H1 (cell line): Measurements from ENCODE around the gene BLMH. TPM values are rescaled to one million over a fixed set of nuclear protein-coding genes. Genes with fewer than 3 reads are reported as not detected.
A peak's percentile ranks its signal among the peaks of the same experiment; 100 is the strongest.

Experiments
- CTCF ChIA-PET: fragments of 300-600 bp; sonication (Branson Sonifier 250); formaldehyde crosslinking; loops from one replicate; lab custom pipeline; 2021; ENCODE audit not compliant: partially characterized antibody; lab: Charles Lee
- POLR2A ChIA-PET: fragments of 300-600 bp; sonication (Branson Sonifier 250); formaldehyde crosslinking; loops from one replicate; lab custom pipeline; 2021; ENCODE audit warnings: inconsistent platforms; ENCODE audit not compliant: partially characterized antibody; lab: Charles Lee
- DNase-seq, 2 experiments: peaks; one replicate each; pipeline versions ENCODE4 v3.0.0 to v3.0.0-alpha.2; 2010 to 2022; ENCODE audit warnings: low spot score in 2 of 2, low read depth in 1 of 2, mixed read lengths in 1 of 2
- FAIRE-seq: peaks from 2 replicates; lab custom pipeline; 2011; peaks lifted over from hg19 to GRCh38; lab: Jason Lieb, UNC
- H2AFZ ChIP-seq: 2 replicates; pipeline ENCODE4 v1.8.1; 2012; ENCODE audit warnings: low read length, inconsistent platforms
- H2AK5ac ChIP-seq: 2 replicates; pipeline ENCODE4 v1.6.1; 2013; ENCODE audit warnings: low read depth, low read length
- H2BK120ac ChIP-seq: replicated peaks from 2 replicates; pipeline ENCODE3; 2013; ENCODE audit warnings: low read depth, low read length, inconsistent platforms
- H2BK12ac ChIP-seq: 2 replicates; pipeline ENCODE4 v1.6.1; 2013; ENCODE audit warnings: low read depth, low read length
- H2BK15ac ChIP-seq: 2 replicates; pipeline ENCODE4 v1.6.1; 2013; ENCODE audit warnings: low read length
- H2BK20ac ChIP-seq: 2 replicates; pipeline ENCODE4 v1.6.1; 2013; ENCODE audit warnings: low read length
- H2BK5ac ChIP-seq: 2 replicates; pipeline ENCODE4 v1.6.1; 2013; ENCODE audit warnings: low read depth, low read length
- H3K14ac ChIP-seq: 2 replicates; pipeline ENCODE4 v1.6.1; 2013; ENCODE audit warnings: inconsistent platforms; ENCODE audit not compliant: insufficient read length
- H3K18ac ChIP-seq: 2 replicates; pipeline ENCODE4 v1.6.1; 2013; ENCODE audit warnings: low read length; ENCODE audit errors: extremely low read depth
- H3K23ac ChIP-seq: 2 replicates; pipeline ENCODE4 v1.6.1; 2013; ENCODE audit warnings: inconsistent platforms; ENCODE audit not compliant: insufficient read length
- H3K23me2 ChIP-seq: 2 replicates; pipeline ENCODE4 v1.6.1; 2013; ENCODE audit warnings: low read depth, low read length
- H3K27ac ChIP-seq: 2 replicates; pipeline ENCODE4 v1.6.1; 2011; ENCODE audit warnings: low read depth, low read length, inconsistent platforms
- H3K27me3 ChIP-seq, 4 experiments: replicated peaks in 1 of 4; 1 replicate in 1 of 4; 2 replicates in 3 of 4; pipeline versions ENCODE4 v1.6.1 to v1.8.1; 2011 to 2013; ENCODE audit warnings: low read length in 3 of 4, mild to moderate bottlenecking in 3 of 4, inconsistent platforms in 2 of 4, mixed read lengths in 2 of 4, moderate library complexity in 1 of 4; ENCODE audit not compliant: control insufficient read depth in 3 of 4, insufficient read depth in 3 of 4; ENCODE audit errors: extremely low read depth in 1 of 4
- H3K36me3 ChIP-seq, 4 experiments: 2 replicates each; pipeline versions ENCODE4 v1.6.1 to v1.8.1; 2011 to 2013; ENCODE audit warnings: mild to moderate bottlenecking in 4 of 4, low read length in 3 of 4, moderate library complexity in 2 of 4, control low read depth in 1 of 4, inconsistent platforms in 1 of 4; ENCODE audit not compliant: insufficient read depth in 4 of 4, control insufficient read depth in 2 of 4
- H3K4ac ChIP-seq: replicated peaks from 2 replicates; pipeline ENCODE3; 2013; ENCODE audit warnings: low read length, low read depth, mixed read lengths, inconsistent platforms; ENCODE audit not compliant: insufficient read length
- H3K4me1 ChIP-seq, 4 experiments: replicated peaks in 1 of 4; 1 replicate in 1 of 4; 2 replicates in 3 of 4; pipeline versions ENCODE4 v1.6.1 to v1.8.1; 2011 to 2013; ENCODE audit warnings: low read length in 3 of 4, inconsistent platforms in 2 of 4, mixed read lengths in 1 of 4; ENCODE audit not compliant: insufficient read depth in 4 of 4, control insufficient read depth in 3 of 4
- H3K4me2 ChIP-seq, 2 experiments: 2 replicates each; pipeline versions ENCODE4 v1.6.1 to v1.8.1; 2011 to 2013; ENCODE audit warnings: low read depth in 2 of 2, low read length in 2 of 2, control low read depth in 1 of 2, inconsistent platforms in 1 of 2, mild to moderate bottlenecking in 1 of 2; ENCODE audit not compliant: insufficient read depth in 1 of 2
- H3K4me3 ChIP-seq, 4 experiments: fragments of 200-600, 300-600 bp in 1 of 4; sonication (generic), shearing (Covaris generic), sonication (Bioruptor Twin) in 1 of 4; 2 replicates each; pipeline versions ENCODE4 v1.5.1 to v1.8.1; 2011 to 2016; ENCODE audit warnings: low read length in 4 of 4, low read depth in 3 of 4, control low read depth in 2 of 4, inconsistent platforms in 2 of 4, mild to moderate bottlenecking in 2 of 4, mixed read lengths in 1 of 4, moderate library complexity in 1 of 4; ENCODE audit not compliant: insufficient read depth in 2 of 4; ENCODE audit errors: extremely low read depth in 1 of 4
- H3K56ac ChIP-seq: replicated peaks from 2 replicates; pipeline ENCODE3; 2013; ENCODE audit warnings: low read depth, mild to moderate bottlenecking, mixed read lengths, low read length, inconsistent platforms; ENCODE audit not compliant: insufficient read length
- H3K79me1 ChIP-seq: 2 replicates; pipeline ENCODE4 v1.6.1; 2013; ENCODE audit warnings: low read depth, low read length, control low read depth
- H3K79me2 ChIP-seq, 2 experiments: 2 replicates each; pipeline versions ENCODE4 v1.6.1 to v1.8.1; 2012 to 2013; ENCODE audit warnings: low read length in 2 of 2, mild to moderate bottlenecking in 2 of 2, inconsistent platforms in 1 of 2; ENCODE audit not compliant: insufficient read depth in 2 of 2, control insufficient read depth in 1 of 2
- H3K9ac ChIP-seq, 4 experiments: replicated peaks in 1 of 4; 1 replicate in 1 of 4; 2 replicates in 3 of 4; pipeline versions ENCODE4 v1.6.1 to v1.8.1; 2011 to 2013; ENCODE audit warnings: low read depth in 3 of 4, low read length in 3 of 4, control low read depth in 2 of 4, mild to moderate bottlenecking in 2 of 4, moderate library complexity in 2 of 4, inconsistent platforms in 1 of 4; ENCODE audit errors: extremely low read depth in 1 of 4
- H3K9me3 ChIP-seq, 2 experiments: 2 replicates each; pipeline versions ENCODE4 v1.6.1 to v1.8.1; 2012 to 2013; ENCODE audit warnings: mild to moderate bottlenecking in 2 of 2, moderate library complexity in 2 of 2, control low read depth in 1 of 2, inconsistent platforms in 1 of 2, low read depth in 1 of 2, low read length in 1 of 2, mixed read lengths in 1 of 2; ENCODE audit not compliant: insufficient read depth in 2 of 2
- H4K20me1 ChIP-seq, 2 experiments: replicated peaks in 1 of 2; 2 replicates each; pipeline versions ENCODE3 to v1.8.1; 2011 to 2013; ENCODE audit warnings: inconsistent platforms in 2 of 2, low read length in 2 of 2, mild to moderate bottlenecking in 1 of 2; ENCODE audit not compliant: insufficient read depth in 2 of 2, control insufficient read depth in 1 of 2
- H4K5ac ChIP-seq: 2 replicates; pipeline ENCODE4 v1.6.1; 2013; ENCODE audit warnings: low read length, low read depth, mixed read lengths, inconsistent platforms; ENCODE audit not compliant: insufficient read length
- H4K8ac ChIP-seq: 2 replicates; pipeline ENCODE4 v1.8.0; 2013; ENCODE audit warnings: mild to moderate bottlenecking, moderate library complexity, low read length, inconsistent platforms; ENCODE audit not compliant: insufficient read depth; ENCODE audit errors: extremely low read depth
- H4K91ac ChIP-seq: replicated peaks from 2 replicates; pipeline ENCODE3; 2013; ENCODE audit warnings: low read length, mixed read lengths, inconsistent platforms; ENCODE audit not compliant: insufficient read length
- CBX8 ChIP-seq: fragments of 300-800, 300-1000 bp; sonication (generic); IDR thresholded peaks from 2 replicates; pipeline ENCODE4 v1.7.1; 2016; ENCODE audit warnings: low read depth, low read length, borderline replicate concordance
- FOSL1 ChIP-seq: IDR thresholded peaks from 2 replicates; pipeline ENCODE4 v1.6.1; 2011; ENCODE audit warnings: mild to moderate bottlenecking, low read depth, low read length, moderate library complexity; ENCODE audit not compliant: insufficient read depth
- GTF2F1 ChIP-seq: IDR thresholded peaks from 2 replicates; pipeline ENCODE4 v1.6.1; 2012; ENCODE audit warnings: low read depth, low read length, improper control_type of control experiment, borderline replicate concordance
- KDM1A ChIP-seq: fragments of 200-600, 300-600 bp; sonication (generic); IDR thresholded peaks from 2 replicates; pipeline ENCODE4 v1.7.1; 2016; ENCODE audit warnings: mild to moderate bottlenecking, low read length, borderline replicate concordance
- POLR2A ChIP-seq, 2 experiments: IDR thresholded peaks; 1 replicate in 1 of 2; 2 replicates in 1 of 2; pipeline ENCODE4 v1.6.1; 2011; ENCODE audit warnings: low read depth in 2 of 2, low read length in 2 of 2, mild to moderate bottlenecking in 2 of 2; ENCODE audit errors: control extremely low read depth in 1 of 2
- RBBP5 ChIP-seq: IDR thresholded peaks from 2 replicates; pipeline ENCODE4 v1.7.1; 2012; ENCODE audit warnings: low read depth, mild to moderate bottlenecking, inconsistent platforms, low read length, moderate library complexity, borderline replicate concordance
- RFX5 ChIP-seq: IDR thresholded peaks from 2 replicates; pipeline ENCODE4 v1.6.1; 2011; ENCODE audit warnings: low read depth, low read length, improper control_type of control experiment, borderline replicate concordance
- SAP30 ChIP-seq: fragments of 300-600 bp; sonication (generic); IDR thresholded peaks from 2 replicates; pipeline ENCODE4 v1.7.1; 2012; ENCODE audit warnings: low read length, moderate library complexity, mild to moderate bottlenecking, inconsistent platforms; ENCODE audit not compliant: insufficient read depth, insufficient replicate concordance
- SP2 ChIP-seq: IDR thresholded peaks from 2 replicates; pipeline ENCODE4 v1.6.1; 2012; ENCODE audit warnings: mild to moderate bottlenecking, low read length, inconsistent platforms
- ZNF274 ChIP-seq: IDR thresholded peaks from 2 replicates; pipeline ENCODE4 v1.7.0; 2012; ENCODE audit warnings: low read length, borderline replicate concordance; ENCODE audit errors: extremely low read depth
- WGBS, 2 experiments: shearing (Covaris generic) in 1 of 2; methylation state at CpG; one replicate each; pipeline versions ENCODE4 v1.1.6 to v1.1.7; 2013 to 2015; ENCODE audit warnings: low lambda C conversion rate in 2 of 2, mixed read lengths in 2 of 2, inconsistent platforms in 1 of 2, low coverage in 1 of 2, missing lambda C conversion rate in 1 of 2; ENCODE audit not compliant: insufficient replicate concordance in 2 of 2, insufficient coverage in 1 of 2, insufficient read length in 1 of 2; ENCODE audit errors: extremely low coverage in 1 of 2, missing lambda C conversion rate in 1 of 2; 5-methylcytosine and 5-hydroxymethylcytosine counted together
- polyA plus RNA-seq, 7 experiments: library from polyadenylated mRNA; depleted of rRNA in 3 of 7; stranded (reverse) in 5 of 7; unstranded in 2 of 7; fragments of >200 nt in 5 of 7; fragments of 200-250 nt in 2 of 7; gene quantifications; 1 replicate in 5 of 7; 2 replicates in 1 of 7; 4 replicates in 1 of 7; pipeline versions ENCODE4 v1.2.1 to v1.2.3, GENCODE V29; 2011 to 2013; ENCODE audit warnings: missing spikeins in 2 of 7, mixed read lengths in 2 of 7
- total RNA-seq: library from RNA; stranded (reverse); fragmentation: NEBNext Ultra II Directional; extraction: Animal tissue kit (Norgen Biotek cat#: 25700); gene quantifications from 2 replicates; pipeline ENCODE4 v1.2.1, GENCODE V29; 2021
- TF ChIP-seq, protein P1 (sequence below): IDR thresholded peaks from 2 replicates; pipeline ENCODE4 v1.6.1; 2012; ENCODE audit warnings: inconsistent platforms
- TF ChIP-seq, protein P2 (sequence below): IDR thresholded peaks from 2 replicates; pipeline ENCODE4 v1.6.1; 2012; ENCODE audit warnings: low read length, inconsistent platforms

BLMH gene
- total and polyA plus RNA-seq, 2 of the 8 experiments (the other 6 are each of a cell fraction or from before 2014, with no cell fraction given), result 18.2 to 74.3 TPM

DNA sequence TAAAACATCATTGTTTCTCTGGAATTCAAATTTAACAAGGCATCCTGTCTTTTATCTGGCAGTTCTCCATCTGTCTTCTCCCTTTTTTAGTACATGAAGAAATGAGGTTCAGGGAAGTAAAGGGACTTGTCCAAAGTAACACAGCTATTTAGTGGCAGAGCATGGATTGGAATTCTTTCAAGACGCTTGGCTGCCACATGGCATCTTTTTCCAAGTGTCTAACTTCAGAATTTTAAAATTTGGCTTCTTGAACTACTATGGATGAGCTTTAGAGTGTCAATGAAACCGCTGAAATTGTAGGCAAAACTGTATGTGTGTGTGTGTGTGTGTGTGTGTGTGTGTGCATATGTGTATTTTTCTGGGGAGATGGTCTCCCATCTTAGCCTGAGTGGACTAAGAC lies 47.3 kb upstream of the BLMH start:
- Histone ChIP-seq H2AK5ac (no peak overlapping the region), H3K27ac (no peak overlapping the region), H2BK5ac (no peak overlapping the region), H3K79me2 (no peaks in the 10 kb centered on the region), H3K36me3 (no peaks in the 10 kb centered on the region), H3K14ac (no peak overlapping the region), H4K8ac (no peak overlapping the region), H3K79me1 (no peaks in the 10 kb centered on the region), H2BK120ac (no peak overlapping the region), H3K56ac (peak overlapping the region; percentile 61), H4K91ac (no peak overlapping the region), H3K9me3 (no peaks in the 10 kb centered on the region), H3K23ac (no peak overlapping the region), H3K4me3 (no peak overlapping the region), H2AFZ (no peak overlapping the region), H2BK12ac (no peak overlapping the region), H2BK15ac (no peak overlapping the region), H3K23me2 (no peaks in the 10 kb centered on the region; the same call in 1 of the 2 replicates), H3K9ac (no peak overlapping the region), H3K27me3 (no peaks in the 10 kb centered on the region), H4K20me1 (no peaks in the 10 kb centered on the region), H4K5ac (no peak overlapping the region), H3K18ac (no peak overlapping the region), H2BK20ac (no peak overlapping the region), H3K4me2 (no peak overlapping the region), H3K4me1 (peaks cover 0 to 4% (median 1%) of the 10 kb centered on the region in 4 experiments; a peak in 3 of 7 replicates), H3K4ac (no peak overlapping the region)
- ChIA-PET POLR2A (interaction anchor here (0.8 kb wide), 1 partner anchor 101 kb away, joined by 3 read pairs; no protein-coding TSS in a partner anchor), CTCF (interaction anchor here (0.6 to 7.7 kb wide), 11 partner anchors 8 to 585 kb away, joined by 3 to 57 read pairs (median 4); no protein-coding TSS in a partner anchor)
- DNase-seq (no peak), FAIRE-seq (no peak)
- 97% methylated on average over 2 of the region's 2 CpGs; no CpG with 5 or more reads in 1 of the 2 experiments for WGBS, 2 experiments
- no peak for TF ChIP-seq SAP30
- TF ChIP-seq, protein P1, sequence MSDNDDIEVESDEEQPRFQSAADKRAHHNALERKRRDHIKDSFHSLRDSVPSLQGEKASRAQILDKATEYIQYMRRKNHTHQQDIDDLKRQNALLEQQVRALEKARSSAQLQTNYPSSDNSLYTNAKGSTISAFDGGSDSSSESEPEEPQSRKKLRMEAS, result no peak
- TF ChIP-seq, protein P2, sequence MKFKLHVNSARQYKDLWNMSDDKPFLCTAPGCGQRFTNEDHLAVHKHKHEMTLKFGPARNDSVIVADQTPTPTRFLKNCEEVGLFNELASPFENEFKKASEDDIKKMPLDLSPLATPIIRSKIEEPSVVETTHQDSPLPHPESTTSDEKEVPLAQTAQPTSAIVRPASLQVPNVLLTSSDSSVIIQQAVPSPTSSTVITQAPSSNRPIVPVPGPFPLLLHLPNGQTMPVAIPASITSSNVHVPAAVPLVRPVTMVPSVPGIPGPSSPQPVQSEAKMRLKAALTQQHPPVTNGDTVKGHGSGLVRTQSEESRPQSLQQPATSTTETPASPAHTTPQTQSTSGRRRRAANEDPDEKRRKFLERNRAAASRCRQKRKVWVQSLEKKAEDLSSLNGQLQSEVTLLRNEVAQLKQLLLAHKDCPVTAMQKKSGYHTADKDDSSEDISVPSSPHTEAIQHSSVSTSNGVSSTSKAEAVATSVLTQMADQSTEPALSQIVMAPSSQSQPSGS, result no peak
- no peak for TF ChIP-seq FOSL1
- no peak for TF ChIP-seq SP2
- TF ChIP-seq RFX5, result no peak
- TF ChIP-seq ZNF274, result no peak
- no peak for TF ChIP-seq RBBP5
- no peak for TF ChIP-seq POLR2A (IDR thresholded peaks at IDR 0.05; ENCODE audit: control extremely low read depth in 1 of 2, low read depth in 2 of 2, low read length in 2 of 2)
- no peak for TF ChIP-seq KDM1A
- TF ChIP-seq CBX8, result no peak
- no peak for TF ChIP-seq GTF2F1
